HG02610 (cell line): Measurements from ENCODE around the gene CKS2.
"Not testable (repeated sequence)": the region's sequence is repeated elsewhere in the genome, so short reads cannot be mapped to it uniquely, and the experiment has no call there.

Experiments
- ATAC-seq: cut with Tn5 transposase; IDR thresholded peaks from one replicate; pipeline ENCODE4 v1.9.1; 2021; ENCODE audit warnings: mild to moderate bottlenecking, moderate library complexity; ENCODE audit not compliant: unreplicated experiment

Gene CKS2

GRCh38 chr9:89310475-89311345 is at the start of gene CKS2:
Gene CKS2 (plus strand): TSS chr9:89311195. CDS start chr9:89311293, 98 bp downstream.
- ATAC-seq: peak; percentile 92

- ATAC-seq: no peak
Measured at GRCh38 chr9:89273528-89274279, 37.3 kb upstream of the CKS2 start.

- ATAC-seq: no peak
Measured at GRCh38 chr9:89274838-89275237, 36.2 kb upstream of the CKS2 start.

GRCh38 chr9:89276040-89276439 is 35.0 kb upstream of the CKS2 start:
- ATAC-seq: not testable (repeated sequence)

GRCh38 chr9:89277043-89277442 is 34.0 kb upstream of the CKS2 start:
- ATAC-seq: no peak

- peak; percentile 62 for ATAC-seq
Measured at GRCh38 chr9:89277454-89277853, 33.5 kb upstream of the CKS2 start.

GRCh38 chr9:89278551-89278950 is 32.4 kb upstream of the CKS2 start:
- ATAC-seq: no peak

GRCh38 chr9:89278997-89279739 is 31.8 kb upstream of the CKS2 start:
- no peak for ATAC-seq

- no peak for ATAC-seq
Measured at GRCh38 chr9:89281106-89281505, 29.9 kb upstream of the CKS2 start.

- ATAC-seq: not testable (repeated sequence)
Measured at GRCh38 chr9:89282248-89282968, 28.6 kb upstream of the CKS2 start.

- no peak for ATAC-seq
Measured at GRCh38 chr9:89284076-89284475, 26.9 kb upstream of the CKS2 start.

- no peak for ATAC-seq
Measured at GRCh38 chr9:89291741-89292140, 19.3 kb upstream of the CKS2 start.

GRCh38 chr9:89293014-89293413 is 18.0 kb upstream of the CKS2 start:
- ATAC-seq: no peak

- ATAC-seq: no peak
Measured at GRCh38 chr9:89295400-89295799, 15.6 kb upstream of the CKS2 start.

GRCh38 chr9:89301996-89302395 is 9.0 kb upstream of the CKS2 start:
- ATAC-seq: not testable (repeated sequence)

- no peak for ATAC-seq
Measured at GRCh38 chr9:89304020-89304833, 6.8 kb upstream of the CKS2 start.

- no peak for ATAC-seq
Measured at GRCh38 chr9:89304834-89305188, 6.2 kb upstream of the CKS2 start.

GRCh38 chr9:89305868-89306267 is 5.1 kb upstream of the CKS2 start:
- no peak for ATAC-seq

GRCh38 chr9:89309166-89309565 is 1.8 kb upstream of the CKS2 start:
- ATAC-seq: no peak
